NCI-H128 (cell line): ENCODE data around the gene PCDHA3.
A peak's percentile ranks its signal among the peaks of the same experiment; 100 is the strongest.
"Not testable (repeated sequence)": the region's sequence is repeated elsewhere in the genome, so short reads cannot be mapped to it uniquely, and the experiment has no call there.

ENCODE experiments used
- DNase-seq: peaks from one replicate; lab custom pipeline; 2025; ENCODE audit not compliant: unreplicated experiment; lab: John Stamatoyannopoulos, UW

PCDHA3 gene

DNA sequence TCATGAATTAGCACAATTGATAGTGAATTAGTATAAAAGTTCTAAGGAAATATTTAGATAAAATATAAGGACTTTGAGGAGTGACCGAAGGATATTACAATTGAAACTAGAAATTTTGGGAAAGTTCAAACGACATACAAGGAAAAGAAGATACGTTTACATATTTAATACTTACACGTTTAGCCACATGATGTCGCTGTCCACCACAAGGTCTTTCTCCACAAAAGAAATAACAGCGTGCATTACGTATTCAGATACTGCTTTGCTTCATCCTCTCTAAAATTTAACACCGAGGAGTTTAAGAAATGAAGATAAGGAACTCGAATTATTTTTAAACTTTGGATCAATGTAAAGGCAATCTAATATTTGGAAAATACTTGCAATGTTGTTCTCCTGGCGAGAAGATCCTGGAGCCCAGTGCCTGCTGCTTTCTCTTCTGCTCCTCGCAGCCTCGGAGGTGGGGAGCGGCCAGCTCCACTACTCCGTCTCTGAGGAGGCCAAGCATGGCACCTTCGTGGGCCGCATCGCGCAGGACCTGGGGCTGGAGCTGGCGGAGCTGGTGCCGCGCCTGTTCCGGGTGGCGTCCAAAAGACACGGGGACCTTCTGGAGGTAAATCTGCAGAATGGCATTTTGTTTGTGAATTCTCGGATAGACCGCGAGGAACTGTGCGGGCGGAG, at the start of gene PCDHA3:
Gene PCDHA3 (plus strand): TSS at position 242 of the 678 bp plus-strand sequence.
- no peak for DNase-seq

DNA sequence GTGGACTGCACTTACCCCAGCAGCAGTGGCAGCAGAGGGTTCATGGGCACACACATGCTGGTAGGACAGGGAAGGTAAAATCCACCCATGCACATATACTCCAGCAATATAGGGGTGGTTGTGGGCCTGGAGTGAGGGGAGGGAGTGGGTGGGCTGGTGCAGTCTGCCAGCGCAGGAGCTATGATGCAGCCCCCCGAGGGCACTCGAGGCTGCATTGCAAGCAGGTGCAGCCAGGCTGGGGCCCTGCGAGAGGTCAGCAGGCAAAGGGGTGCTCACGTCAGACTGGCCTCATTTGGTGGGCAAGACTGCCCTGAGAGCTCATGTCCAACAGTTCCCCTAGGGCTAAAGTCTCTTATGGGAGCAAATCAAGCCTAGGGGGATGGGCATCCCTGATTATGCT, 47.3 kb upstream of the PCDHA3 start:
- DNase-seq: no peak

DNA sequence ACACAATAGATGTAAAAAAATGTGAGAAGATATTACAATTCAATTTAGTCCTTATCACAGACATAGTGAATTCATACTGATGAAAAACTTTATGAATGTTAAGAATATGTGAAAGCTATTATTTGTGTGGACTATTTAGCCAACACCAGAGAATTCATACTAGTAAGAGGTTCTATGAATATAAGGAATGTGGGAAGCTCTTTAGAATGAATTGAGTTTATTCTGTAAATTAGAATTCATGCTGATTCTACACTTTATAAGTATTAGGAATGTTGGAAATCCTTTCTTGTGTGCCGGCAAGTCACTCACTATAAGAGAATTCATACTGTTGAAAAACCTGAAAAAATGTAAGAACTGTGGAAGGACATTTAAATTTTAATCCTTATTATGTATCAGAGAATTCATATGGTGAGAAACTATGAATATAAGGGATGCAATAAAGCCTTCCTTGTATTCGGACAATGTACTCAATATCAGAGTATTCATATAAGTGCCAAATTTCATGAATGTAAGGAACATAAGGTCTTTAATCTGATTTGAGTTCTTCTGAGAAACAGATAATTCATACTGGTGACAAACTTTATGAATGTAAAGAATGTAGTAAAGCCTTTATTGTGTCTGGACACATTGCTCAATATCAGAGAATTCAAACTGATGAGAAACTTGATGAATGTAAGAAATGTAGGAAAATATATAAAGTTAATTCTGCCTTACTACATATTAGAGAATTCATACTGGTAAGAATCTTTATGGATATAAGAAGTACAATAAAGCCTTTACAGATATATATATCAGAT, 36.5 kb upstream of the PCDHA3 start:
- no peak for DNase-seq

DNA sequence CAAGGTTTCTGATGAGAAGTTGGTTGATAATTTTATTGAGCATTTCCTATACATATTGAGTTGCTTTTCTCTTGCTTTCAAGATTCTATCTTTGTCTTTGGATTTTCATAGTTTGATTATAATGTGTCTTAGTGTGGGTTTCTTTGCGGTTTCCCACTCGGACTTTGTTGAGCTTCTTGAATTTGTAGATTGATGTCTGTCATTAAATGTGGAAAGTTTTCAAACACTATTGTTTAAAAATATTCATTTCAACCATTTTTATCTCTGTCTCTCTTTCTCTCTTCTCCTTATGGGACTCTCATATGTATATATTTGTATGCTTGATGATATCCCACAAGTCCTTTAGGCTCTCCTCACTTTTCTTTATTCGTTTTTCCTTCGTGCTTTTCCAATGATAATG, 33.4 kb upstream of the PCDHA3 start:
- no peak for DNase-seq

DNA sequence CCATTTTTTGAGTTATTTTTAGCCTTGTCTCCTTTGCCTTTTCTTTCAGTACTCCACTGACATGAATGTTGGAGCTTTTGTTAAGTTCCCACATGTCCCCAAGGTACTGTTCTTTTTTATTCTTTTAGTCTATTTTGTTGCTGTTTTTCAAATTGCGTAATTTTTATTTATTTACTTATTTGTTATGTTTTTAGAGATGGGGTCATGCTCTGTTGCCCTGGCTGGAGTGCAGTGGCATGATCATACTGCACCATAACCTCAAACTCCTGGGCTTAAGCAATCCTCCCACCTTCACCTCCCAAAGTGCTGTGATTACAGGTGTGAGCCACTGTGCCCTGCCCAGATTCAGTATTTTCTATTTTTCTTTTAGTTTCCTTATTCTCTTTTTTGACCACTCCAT, 20.3 kb upstream of the PCDHA3 start:
- DNase-seq: no peak

DNA sequence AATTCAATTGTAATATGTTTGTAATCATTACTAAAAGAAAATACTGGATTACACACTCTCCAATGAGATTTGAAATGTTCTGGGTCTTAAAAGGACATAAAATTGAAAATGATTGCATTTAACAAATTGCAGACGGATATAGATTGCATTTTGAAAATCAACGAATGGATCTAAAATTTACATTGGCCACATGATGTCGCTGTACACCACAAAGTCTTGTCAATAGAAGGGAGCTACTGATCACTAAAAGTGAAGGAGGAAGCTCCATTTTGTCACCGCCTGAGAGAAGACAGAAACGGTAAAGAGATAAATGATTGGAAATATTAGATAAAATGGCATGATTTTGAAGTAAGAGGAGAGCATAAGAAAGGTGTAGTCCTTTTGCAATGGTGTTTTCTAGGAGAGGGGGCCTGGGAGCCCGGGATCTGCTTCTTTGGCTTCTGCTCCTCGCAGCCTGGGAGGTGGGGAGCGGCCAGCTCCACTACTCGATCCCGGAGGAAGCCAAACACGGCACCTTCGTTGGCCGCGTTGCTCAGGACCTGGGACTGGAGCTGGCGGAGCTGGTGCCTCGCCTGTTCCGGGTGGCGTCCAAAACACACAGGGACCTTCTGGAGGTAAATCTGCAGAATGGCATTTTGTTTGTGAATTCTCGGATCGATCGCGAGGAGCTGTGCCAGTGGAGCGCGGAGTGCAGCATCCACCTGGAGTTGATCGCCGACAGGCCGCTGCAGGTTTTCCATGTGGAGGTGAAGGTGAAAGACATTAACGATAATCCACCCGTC, 14.8 kb upstream of the PCDHA3 start, which contains the start of gene PCDHA1:
Gene PCDHA1 (plus strand): TSS at position 236 of the 782 bp plus-strand sequence.
- peak; percentile 0 for DNase-seq

DNA sequence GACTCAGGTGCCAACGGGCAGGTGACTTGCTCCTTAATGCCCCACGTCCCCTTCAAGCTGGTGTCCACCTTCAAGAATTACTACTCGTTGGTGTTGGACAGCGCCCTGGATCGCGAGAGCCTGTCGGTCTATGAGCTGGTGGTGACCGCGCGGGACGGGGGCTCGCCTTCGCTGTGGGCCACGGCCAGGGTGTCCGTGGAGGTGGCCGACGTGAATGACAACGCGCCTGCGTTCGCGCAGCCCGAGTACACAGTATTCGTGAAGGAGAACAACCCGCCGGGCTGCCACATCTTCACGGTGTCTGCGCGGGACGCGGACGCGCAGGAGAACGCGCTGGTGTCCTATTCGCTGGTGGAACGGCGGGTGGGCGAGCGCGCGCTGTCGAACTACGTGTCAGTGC, 13.4 kb upstream of the PCDHA3 start:
- DNase-seq: not testable (repeated sequence)

DNA sequence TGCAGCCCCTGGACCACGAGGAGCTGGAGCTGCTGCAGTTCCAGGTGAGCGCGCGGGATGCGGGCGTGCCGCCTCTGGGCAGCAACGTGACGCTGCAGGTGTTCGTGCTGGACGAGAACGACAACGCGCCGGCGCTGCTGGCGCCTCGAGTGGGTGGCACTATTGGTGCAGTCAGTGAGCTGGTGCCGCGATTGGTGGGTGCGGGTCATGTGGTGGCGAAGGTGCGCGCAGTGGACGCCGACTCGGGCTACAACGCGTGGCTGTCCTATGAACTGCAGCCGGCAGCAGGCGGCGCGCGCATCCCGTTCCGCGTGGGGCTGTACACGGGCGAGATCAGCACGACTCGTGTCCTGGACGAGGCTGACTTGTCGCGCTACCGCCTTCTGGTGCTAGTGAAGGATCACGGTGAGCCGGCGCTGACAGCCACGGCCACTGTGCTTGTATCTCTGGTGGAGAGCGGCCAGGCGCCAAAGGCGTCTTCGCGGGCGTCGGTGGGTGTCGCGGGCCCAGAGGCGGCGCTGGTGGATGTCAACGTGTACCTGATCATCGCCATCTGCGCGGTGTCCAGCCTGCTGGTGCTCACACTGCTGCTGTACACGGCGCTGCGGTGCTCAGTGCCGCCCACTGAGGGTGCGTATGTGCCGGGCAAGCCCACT, 12.9 kb upstream of the PCDHA3 start:
- DNase-seq: not testable (repeated sequence)

DNA sequence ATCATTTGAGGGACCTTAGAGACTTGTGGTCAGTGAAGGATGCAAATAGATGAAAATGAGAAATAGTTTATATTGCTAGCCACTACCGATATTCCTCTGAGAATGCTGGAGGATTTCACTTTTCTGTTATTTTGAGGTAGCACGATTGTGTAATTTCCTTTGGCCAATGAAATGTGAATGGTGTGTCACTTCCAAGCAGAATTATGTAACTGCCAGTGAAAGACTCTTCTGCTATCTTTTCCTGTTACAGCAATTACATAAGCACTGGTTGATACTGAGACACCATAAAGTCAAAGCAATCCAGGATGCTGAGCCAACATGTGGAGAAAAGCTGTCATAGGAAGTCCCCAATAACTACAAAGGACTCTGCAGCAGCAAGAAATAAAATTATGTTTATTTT, 9.8 kb upstream of the PCDHA3 start:
- no peak for DNase-seq

DNA sequence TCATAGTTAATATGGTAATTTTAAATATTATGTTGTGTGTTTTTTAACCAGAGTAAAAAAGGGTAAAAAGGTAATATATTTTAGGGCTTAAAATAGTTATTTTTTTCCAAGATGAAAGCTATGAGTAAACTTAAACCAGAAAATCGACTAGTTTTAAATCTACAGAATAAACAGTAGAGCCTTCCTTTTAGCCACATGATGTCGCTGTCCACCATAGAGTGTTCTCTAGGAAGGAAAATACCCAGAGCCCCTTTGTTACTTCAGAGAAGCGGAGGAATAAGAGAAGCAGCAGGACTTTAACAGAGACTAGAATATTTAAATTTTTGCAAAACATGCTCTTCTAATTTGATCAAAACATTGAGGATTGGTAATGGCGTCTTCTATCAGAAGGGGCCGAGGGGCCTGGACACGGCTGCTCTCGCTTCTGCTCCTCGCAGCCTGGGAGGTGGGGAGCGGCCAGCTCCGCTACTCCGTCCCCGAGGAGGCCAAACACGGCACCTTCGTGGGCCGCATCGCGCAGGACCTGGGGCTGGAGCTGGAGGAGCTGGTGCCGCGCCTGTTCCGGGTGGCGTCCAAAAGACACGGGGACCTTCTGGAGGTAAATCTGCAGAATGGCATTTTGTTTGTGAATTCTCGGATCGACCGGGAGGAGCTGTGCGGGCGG, 6.1 kb upstream of the PCDHA3 start, which contains the start of gene PCDHA2:
Gene PCDHA2 (plus strand): TSS at position 258 of the 664 bp plus-strand sequence.
- peak; percentile 59 for DNase-seq

DNA sequence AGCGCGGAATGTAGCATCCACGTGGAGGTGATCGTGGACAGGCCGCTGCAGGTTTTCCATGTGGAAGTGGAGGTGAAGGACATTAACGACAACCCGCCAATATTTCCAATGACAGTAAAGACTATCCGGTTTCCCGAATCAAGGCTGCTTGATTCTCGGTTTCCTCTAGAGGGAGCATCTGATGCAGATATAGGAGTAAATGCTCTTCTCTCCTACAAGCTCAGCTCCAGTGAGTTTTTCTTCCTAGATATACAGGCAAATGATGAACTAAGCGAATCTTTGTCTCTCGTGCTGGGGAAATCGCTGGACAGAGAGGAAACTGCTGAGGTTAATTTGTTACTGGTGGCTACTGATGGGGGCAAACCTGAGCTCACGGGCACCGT, 5.6 kb upstream of the PCDHA3 start:
- DNase-seq: peak; percentile 45

DNA sequence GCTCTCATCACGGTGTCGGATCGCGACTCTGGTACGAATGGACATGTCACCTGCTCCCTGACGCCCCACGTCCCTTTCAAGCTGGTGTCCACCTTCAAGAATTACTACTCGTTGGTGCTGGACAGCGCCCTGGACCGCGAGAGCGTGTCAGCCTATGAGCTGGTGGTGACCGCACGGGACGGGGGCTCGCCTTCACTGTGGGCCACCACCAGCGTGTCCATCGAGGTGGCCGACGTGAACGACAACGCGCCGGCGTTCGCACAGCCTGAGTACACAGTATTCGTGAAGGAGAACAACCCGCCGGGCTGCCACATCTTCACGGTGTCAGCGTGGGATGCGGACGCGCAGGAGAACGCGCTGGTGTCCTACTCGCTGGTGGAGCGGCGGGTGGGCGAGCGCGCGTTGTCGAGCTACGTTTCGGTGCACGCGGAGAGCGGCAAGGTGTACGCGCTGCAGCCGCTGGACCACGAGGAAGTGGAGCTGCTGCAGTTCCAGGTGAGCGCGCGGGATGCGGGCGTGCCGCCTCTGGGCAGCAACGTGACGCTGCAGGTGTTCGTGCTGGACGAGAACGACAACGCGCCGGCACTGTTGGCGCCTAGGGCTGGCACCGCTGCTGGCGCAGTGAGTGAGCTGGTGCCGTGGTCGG, 4.7 kb upstream of the PCDHA3 start:
- not testable (repeated sequence) for DNase-seq

DNA sequence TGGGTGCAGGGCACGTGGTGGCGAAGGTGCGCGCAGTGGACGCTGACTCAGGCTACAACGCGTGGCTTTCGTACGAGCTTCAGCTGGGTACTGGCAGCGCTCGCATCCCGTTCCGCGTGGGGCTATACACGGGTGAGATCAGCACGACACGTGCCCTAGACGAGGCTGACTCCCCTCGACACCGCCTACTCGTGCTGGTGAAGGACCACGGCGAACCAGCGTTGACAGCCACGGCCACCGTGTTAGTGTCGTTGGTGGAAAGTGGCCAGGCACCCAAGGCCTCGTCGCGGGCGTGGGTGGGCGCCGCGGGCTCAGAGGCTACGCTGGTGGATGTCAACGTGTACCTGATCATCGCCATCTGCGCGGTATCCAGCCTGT, 4.2 kb upstream of the PCDHA3 start:
- no peak for DNase-seq

DNA sequence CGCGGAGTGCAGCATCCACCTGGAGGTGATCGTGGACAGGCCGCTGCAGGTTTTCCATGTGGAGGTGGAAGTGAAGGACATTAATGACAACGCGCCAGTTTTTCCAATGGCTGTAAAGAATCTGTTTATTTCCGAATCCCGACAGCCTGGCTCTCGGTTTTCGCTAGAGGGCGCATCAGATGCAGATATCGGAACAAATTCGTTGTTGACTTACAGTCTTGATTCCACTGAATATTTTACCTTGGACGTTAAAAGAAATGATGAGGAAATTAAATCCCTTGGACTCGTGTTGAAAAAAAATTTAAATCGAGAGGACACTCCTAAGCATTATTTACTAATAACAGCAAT, 611 bp downstream of the PCDHA3 start:
- DNase-seq: no peak

DNA sequence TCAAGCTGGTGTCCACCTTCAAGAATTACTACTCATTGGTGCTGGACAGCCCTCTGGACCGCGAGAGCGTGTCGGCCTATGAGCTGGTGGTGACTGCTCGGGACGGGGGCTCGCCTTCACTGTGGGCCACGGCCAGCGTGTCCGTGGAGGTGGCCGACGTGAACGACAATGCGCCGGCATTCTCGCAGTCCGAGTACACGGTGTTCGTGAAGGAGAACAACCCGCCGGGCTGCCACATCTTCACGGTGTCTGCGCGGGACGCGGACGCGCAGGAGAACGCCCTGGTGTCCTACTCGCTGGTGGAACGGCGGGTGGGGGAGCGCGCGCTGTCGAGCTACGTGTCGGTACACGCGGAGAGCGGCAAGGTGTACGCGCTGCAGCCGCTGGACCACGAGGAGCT, 1.5 kb downstream of the PCDHA3 start:
- not testable (repeated sequence) for DNase-seq

DNA sequence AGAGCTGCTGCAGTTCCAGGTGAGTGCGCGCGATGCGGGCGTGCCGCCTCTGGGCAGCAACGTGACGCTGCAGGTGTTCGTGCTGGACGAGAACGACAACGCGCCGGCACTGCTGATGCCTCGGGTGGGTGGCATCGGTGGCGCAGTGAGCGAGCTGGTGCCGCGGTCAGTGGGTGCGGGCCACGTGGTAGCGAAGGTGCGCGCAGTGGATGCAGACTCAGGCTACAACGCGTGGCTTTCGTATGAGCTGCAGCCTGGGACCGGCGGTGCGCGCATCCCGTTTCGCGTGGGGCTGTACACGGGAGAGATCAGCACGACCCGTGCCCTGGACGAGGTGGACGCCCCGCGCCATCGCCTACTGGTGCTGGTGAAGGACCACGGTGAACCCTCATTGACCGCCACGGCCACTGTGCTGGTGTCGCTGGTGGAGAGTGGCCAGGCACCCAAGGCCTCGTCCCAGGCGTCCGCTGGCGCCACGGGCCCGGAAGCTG, 2.0 kb downstream of the PCDHA3 start:
- no peak for DNase-seq

DNA sequence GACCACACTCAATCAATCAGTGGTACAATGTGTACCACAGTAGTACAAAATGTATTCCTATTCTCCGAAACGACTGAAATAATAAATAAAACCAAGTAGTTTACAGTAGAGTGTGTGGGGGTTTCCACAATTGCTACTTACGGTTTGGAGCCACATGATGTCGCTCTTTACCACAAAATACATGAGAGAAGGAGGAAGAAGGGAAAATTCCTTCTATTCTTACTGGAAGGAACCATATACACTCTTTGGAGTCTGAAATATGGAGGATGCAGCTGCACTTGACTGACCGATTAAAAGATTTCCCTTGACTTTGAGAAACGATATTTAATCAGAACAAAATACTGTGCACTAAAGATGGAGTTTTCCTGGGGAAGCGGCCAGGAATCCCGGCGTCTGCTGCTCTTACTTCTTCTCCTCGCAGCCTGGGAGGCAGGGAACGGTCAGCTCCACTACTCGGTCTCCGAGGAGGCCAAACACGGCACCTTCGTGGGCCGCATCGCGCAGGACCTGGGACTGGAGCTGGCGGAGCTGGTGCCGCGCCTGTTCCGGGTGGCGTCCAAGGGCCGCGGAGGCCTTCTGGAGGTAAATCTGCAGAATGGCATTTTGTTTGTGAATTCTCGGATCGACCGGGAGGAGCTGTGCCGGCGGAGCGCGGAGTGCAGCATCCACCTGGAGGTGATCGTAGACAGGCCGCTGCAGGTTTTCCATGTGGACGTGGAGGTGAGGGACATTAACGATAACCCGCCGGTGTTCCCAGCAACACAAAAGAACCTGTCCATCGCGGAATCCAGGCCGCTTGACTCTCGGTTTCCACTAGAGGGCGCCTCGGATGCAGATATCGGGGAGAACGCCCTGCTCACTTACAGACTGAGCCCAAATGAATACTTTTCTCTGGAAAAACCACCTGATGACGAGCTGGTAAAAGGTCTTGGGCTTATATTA, 6.2 kb downstream of the PCDHA3 start, which contains the start of gene PCDHA4:
Gene PCDHA4 (plus strand): TSS at position 235 of the 942 bp plus-strand sequence.
- DNase-seq: no peak

DNA sequence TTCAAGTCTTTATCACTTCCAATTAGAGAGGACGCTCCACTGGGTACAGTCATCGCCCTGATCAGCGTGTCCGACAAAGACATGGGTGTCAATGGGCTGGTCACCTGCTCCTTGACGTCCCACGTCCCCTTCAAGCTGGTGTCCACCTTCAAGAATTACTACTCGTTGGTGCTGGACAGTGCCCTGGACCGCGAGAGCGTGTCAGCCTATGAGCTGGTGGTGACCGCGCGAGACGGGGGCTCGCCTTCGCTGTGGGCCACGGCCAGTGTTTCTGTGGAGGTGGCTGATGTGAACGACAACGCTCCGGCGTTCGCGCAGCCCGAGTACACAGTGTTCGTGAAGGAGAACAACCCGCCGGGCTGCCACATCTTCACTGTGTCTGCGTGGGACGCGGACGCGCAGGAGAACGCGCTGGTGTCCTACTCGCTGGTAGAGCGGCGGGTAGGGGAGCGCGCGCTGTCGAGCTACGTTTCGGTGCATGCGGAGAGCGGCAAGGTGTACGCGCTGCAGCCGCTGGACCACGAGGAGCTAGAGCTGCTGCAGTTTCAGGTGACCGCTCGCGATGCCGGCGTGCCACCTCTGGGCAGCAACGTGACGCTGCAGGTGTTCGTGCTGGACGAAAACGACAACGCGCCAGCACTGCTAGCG, 7.5 kb downstream of the PCDHA3 start:
- not testable (repeated sequence) for DNase-seq
